Measurements from ENCODE around the gene KCNAB2. TPM values are rescaled to one million over a fixed set of nuclear protein-coding genes. Genes with fewer than 3 reads are reported as not detected.

The KCNAB2 gene
- total RNA-seq, 1 experiment from 2014 or later, result 10.3 TPM

DNA sequence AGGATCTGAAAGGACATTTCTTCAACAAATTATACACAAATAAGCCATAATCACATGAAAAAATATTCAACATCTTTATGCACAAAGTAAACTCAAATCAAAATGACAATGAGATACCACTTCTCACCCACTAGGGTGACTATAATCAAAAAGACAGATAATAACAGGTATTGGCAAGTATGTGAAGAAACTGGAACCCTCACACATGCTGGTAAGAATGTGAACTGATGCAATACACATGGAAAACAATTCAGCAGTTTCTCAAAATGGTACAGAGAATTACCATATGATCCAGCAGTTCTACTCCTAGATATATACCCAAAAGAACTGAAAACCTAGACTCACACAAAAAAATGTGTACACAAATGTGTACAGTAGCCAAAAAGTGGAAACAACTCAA is 71.9 kb downstream of the KCNAB2 start:
- ChIA-PET CTCF (no interaction called here), POLR2A (no interaction called here)
- no peak overlapping the region for H3K27ac Mint-ChIP-seq
- TF ChIP-seq NR1H2 (CRISPR knock-in tag; IDR thresholded peaks at IDR 0.05), result no peak
- TF ChIP-seq GRHL2 (CRISPR knock-in tag; IDR thresholded peaks at IDR 0.05; ENCODE audit: insufficient replicate concordance, severe bottlenecking), result no peak
- TF ChIP-seq, protein P1, sequence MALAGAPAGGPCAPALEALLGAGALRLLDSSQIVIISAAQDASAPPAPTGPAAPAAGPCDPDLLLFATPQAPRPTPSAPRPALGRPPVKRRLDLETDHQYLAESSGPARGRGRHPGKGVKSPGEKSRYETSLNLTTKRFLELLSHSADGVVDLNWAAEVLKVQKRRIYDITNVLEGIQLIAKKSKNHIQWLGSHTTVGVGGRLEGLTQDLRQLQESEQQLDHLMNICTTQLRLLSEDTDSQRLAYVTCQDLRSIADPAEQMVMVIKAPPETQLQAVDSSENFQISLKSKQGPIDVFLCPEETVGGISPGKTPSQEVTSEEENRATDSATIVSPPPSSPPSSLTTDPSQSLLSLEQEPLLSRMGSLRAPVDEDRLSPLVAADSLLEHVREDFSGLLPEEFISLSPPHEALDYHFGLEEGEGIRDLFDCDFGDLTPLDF (CRISPR knock-in tag; IDR thresholded peaks at IDR 0.05), result no peak
- TF ChIP-seq, protein P2, sequence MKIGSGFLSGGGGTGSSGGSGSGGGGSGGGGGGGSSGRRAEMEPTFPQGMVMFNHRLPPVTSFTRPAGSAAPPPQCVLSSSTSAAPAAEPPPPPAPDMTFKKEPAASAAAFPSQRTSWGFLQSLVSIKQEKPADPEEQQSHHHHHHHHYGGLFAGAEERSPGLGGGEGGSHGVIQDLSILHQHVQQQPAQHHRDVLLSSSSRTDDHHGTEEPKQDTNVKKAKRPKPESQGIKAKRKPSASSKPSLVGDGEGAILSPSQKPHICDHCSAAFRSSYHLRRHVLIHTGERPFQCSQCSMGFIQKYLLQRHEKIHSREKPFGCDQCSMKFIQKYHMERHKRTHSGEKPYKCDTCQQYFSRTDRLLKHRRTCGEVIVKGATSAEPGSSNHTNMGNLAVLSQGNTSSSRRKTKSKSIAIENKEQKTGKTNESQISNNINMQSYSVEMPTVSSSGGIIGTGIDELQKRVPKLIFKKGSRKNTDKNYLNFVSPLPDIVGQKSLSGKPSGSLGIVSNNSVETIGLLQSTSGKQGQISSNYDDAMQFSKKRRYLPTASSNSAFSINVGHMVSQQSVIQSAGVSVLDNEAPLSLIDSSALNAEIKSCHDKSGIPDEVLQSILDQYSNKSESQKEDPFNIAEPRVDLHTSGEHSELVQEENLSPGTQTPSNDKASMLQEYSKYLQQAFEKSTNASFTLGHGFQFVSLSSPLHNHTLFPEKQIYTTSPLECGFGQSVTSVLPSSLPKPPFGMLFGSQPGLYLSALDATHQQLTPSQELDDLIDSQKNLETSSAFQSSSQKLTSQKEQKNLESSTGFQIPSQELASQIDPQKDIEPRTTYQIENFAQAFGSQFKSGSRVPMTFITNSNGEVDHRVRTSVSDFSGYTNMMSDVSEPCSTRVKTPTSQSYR (CRISPR knock-in tag; IDR thresholded peaks at IDR 0.05), result no peak
- TF ChIP-seq CREM (CRISPR knock-in tag; IDR thresholded peaks at IDR 0.05), result no peak
- TF ChIP-seq NR3C1 (CRISPR knock-in tag; conservative IDR thresholded peaks at IDR 0.05; ENCODE audit: low read depth), result no peak
- no peak for TF ChIP-seq ZNF396 (CRISPR knock-in tag; IDR thresholded peaks at IDR 0.05; ENCODE audit: borderline replicate concordance)
- no peak for TF ChIP-seq ZBTB21 (CRISPR knock-in tag; IDR thresholded peaks at IDR 0.05; ENCODE audit: borderline replicate concordance)
- TF ChIP-seq ZNF138 (CRISPR knock-in tag; conservative IDR thresholded peaks at IDR 0.05), result no peak
- TF ChIP-seq, protein P3, sequence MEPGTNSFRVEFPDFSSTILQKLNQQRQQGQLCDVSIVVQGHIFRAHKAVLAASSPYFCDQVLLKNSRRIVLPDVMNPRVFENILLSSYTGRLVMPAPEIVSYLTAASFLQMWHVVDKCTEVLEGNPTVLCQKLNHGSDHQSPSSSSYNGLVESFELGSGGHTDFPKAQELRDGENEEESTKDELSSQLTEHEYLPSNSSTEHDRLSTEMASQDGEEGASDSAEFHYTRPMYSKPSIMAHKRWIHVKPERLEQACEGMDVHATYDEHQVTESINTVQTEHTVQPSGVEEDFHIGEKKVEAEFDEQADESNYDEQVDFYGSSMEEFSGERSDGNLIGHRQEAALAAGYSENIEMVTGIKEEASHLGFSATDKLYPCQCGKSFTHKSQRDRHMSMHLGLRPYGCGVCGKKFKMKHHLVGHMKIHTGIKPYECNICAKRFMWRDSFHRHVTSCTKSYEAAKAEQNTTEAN (CRISPR knock-in tag; IDR thresholded peaks at IDR 0.05), result no peak
- TF ChIP-seq, protein P4, sequence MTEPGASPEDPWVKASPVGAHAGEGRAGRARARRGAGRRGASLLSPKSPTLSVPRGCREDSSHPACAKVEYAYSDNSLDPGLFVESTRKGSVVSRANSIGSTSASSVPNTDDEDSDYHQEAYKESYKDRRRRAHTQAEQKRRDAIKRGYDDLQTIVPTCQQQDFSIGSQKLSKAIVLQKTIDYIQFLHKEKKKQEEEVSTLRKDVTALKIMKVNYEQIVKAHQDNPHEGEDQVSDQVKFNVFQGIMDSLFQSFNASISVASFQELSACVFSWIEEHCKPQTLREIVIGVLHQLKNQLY (CRISPR knock-in tag; IDR thresholded peaks at IDR 0.05), result no peak
- TF ChIP-seq TEAD4 (CRISPR knock-in tag; IDR thresholded peaks at IDR 0.05), result no peak
- no peak for TF ChIP-seq NFE2L1 (CRISPR knock-in tag; IDR thresholded peaks at IDR 0.05)
- TF ChIP-seq JUN (CRISPR knock-in tag; IDR thresholded peaks at IDR 0.05), result no peak
- TF ChIP-seq TEAD1 (CRISPR knock-in tag; IDR thresholded peaks at IDR 0.05), result no peak
- TF ChIP-seq, protein P5, sequence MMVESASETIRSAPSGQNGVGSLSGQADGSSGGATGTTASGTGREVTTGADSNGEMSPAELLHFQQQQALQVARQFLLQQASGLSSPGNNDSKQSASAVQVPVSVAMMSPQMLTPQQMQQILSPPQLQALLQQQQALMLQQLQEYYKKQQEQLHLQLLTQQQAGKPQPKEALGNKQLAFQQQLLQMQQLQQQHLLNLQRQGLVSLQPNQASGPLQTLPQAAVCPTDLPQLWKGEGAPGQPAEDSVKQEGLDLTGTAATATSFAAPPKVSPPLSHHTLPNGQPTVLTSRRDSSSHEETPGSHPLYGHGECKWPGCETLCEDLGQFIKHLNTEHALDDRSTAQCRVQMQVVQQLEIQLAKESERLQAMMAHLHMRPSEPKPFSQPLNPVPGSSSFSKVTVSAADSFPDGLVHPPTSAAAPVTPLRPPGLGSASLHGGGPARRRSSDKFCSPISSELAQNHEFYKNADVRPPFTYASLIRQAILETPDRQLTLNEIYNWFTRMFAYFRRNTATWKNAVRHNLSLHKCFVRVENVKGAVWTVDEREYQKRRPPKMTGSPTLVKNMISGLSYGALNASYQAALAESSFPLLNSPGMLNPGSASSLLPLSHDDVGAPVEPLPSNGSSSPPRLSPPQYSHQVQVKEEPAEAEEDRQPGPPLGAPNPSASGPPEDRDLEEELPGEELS (CRISPR knock-in tag; IDR thresholded peaks at IDR 0.05), result no peak
- no peaks in the 10 kb centered on the region for H3K4me1 Mint-ChIP-seq
- DNase-seq (ENCODE audit: low spot score) (no peak), ATAC-seq (no peak)
- no peak overlapping the region for H3K4me3 Mint-ChIP-seq
- H3K27me3 Mint-ChIP-seq (ENCODE audit: low read depth), result peaks cover 5% of the 10 kb centered on the region
- peaks cover 22% of the 10 kb centered on the region for H3K9me3 Mint-ChIP-seq
- H3K36me3 Mint-ChIP-seq, result no peaks in the 10 kb centered on the region

DNA sequence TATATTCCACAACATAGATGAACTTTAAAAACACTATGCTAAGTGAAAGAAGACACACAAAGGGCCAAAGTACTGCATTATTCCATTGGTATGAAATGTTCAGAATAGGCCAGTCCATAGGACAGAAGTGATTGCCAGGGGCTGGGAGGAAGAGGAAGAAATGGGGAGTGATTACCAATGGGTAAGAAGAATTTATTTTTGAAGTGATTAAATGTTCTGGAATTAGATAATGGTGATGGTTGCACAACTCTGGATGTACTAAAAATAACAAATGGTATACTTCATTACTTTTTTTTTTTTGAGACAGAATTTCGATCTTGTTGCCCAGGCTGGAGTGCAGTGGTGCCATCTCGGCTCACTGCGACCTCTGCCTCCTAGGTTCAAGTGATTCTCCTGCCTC is 72.7 kb downstream of the KCNAB2 start:
- no peak overlapping the region for H3K4me3 Mint-ChIP-seq
- no peaks in the 10 kb centered on the region for H3K36me3 Mint-ChIP-seq
- ChIA-PET CTCF (interaction anchor here (1.0 kb wide), 1 partner anchor 9 kb away, joined by 4 read pairs; no protein-coding TSS in a partner anchor), POLR2A (no interaction called here)
- no peaks in the 10 kb centered on the region for H3K4me1 Mint-ChIP-seq
- H3K27me3 Mint-ChIP-seq (ENCODE audit: low read depth), result peaks cover 5% of the 10 kb centered on the region
- ATAC-seq (no peak), DNase-seq (ENCODE audit: low spot score) (no peak)
- peaks cover 22% of the 10 kb centered on the region for H3K9me3 Mint-ChIP-seq
- H3K27ac Mint-ChIP-seq, result no peak overlapping the region
- TF ChIP-seq GRHL2 (CRISPR knock-in tag; IDR thresholded peaks at IDR 0.05; ENCODE audit: insufficient replicate concordance, severe bottlenecking) (no peak), ZNF232 (CRISPR knock-in tag; IDR thresholded peaks at IDR 0.05) (no peak), PRRX2 (CRISPR knock-in tag; IDR thresholded peaks at IDR 0.05) (no peak), KAT7 (CRISPR knock-in tag; IDR thresholded peaks at IDR 0.05; ENCODE audit: borderline replicate concordance) (no peak)
- TF ChIP-seq, protein P2 (CRISPR knock-in tag; IDR thresholded peaks at IDR 0.05), result no peak
- TF ChIP-seq, protein P6, sequence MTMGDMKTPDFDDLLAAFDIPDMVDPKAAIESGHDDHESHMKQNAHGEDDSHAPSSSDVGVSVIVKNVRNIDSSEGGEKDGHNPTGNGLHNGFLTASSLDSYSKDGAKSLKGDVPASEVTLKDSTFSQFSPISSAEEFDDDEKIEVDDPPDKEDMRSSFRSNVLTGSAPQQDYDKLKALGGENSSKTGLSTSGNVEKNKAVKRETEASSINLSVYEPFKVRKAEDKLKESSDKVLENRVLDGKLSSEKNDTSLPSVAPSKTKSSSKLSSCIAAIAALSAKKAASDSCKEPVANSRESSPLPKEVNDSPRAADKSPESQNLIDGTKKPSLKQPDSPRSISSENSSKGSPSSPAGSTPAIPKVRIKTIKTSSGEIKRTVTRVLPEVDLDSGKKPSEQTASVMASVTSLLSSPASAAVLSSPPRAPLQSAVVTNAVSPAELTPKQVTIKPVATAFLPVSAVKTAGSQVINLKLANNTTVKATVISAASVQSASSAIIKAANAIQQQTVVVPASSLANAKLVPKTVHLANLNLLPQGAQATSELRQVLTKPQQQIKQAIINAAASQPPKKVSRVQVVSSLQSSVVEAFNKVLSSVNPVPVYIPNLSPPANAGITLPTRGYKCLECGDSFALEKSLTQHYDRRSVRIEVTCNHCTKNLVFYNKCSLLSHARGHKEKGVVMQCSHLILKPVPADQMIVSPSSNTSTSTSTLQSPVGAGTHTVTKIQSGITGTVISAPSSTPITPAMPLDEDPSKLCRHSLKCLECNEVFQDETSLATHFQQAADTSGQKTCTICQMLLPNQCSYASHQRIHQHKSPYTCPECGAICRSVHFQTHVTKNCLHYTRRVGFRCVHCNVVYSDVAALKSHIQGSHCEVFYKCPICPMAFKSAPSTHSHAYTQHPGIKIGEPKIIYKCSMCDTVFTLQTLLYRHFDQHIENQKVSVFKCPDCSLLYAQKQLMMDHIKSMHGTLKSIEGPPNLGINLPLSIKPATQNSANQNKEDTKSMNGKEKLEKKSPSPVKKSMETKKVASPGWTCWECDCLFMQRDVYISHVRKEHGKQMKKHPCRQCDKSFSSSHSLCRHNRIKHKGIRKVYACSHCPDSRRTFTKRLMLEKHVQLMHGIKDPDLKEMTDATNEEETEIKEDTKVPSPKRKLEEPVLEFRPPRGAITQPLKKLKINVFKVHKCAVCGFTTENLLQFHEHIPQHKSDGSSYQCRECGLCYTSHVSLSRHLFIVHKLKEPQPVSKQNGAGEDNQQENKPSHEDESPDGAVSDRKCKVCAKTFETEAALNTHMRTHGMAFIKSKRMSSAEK (CRISPR knock-in tag; IDR thresholded peaks at IDR 0.05; ENCODE audit: borderline replicate concordance), result no peak

Measured in WTC11 (cell line).